NCI-H1694 (cell line): ENCODE measurements around the gene LMCD1.

Experiments
- DNase-seq: peaks from one replicate; lab custom pipeline; 2025; lab: John Stamatoyannopoulos, UW

The LMCD1 gene

DNA sequence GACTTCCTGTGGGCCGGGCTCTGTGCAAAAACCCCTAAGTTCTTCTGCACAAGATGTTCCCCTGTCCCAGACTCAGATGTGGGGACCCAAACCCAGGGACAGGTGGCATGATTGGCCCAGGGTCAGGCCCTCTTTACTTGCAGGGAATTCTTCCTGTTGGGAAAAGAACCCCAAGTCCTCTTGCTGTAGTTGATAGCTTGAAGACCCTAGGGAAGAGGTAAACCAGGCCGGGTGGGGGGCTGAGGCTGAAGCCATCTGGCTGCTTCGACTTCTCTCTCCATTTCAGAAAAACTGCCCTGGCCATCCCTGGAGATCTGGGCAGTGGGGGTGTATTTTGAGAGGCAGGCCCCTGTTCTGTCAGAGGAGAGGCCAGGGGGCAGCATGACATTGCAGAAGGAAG is 119.5 kb downstream of the LMCD1 start:
- no peak for DNase-seq

DNA sequence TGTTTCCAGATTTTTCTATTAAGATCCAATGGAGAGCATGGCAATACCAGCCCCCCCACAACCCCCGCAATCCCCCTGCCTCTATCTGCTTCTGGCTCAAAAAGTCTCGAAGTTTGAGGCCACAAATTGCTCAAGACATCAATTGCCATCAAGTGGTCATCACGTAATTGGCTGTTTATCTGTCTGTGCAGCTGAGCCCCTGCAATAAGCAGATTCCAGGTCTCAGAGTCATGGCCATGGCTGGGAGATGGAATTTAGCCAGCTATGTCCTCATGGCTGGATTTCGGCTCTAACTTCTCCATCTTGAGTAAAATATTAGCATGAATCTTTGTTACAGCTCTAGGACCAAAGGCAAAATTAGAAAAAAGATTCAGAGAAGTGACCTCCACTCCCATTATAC is 120.2 kb downstream of the LMCD1 start:
- no peak for DNase-seq

DNA sequence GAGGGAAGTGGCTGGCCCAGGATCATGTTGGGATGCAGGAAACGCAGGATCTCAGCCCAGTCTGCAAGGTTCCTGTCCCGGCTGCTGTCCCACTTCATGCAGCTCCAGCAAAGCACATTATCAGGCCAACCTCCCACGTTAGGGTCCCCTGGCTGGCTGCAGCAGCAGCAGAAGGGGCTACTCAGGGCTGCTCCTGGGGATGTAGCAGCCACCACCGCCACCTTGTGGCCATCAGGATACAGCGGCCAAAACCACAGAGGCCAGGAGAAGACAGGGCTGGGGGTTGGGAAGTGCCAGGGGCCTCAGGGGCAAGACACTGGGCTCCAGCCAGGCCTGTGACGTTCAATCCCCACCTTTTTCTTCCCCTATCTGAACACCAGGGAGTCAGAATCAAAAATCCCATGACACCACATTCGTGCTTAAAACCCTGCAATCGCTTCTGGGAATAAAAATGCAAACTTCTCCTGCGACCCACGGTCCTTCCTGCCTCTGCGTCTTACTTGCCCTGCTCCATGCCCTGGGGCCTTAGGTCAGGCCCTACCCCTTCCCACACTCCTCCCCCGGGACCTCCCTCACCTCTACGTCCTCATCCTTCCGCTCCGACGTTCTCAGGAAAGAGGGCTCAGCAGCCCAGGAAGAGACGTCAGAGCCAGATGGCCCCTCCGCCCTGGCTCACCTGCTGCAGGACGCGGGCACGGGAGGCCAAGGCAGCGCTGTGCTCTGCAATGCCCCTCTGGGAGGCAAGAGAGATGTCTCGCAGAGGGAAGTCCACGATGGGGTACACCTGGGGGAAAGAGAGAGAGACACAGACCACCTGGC is 121.5 kb downstream of the LMCD1 start:
- no peak for DNase-seq

DNA sequence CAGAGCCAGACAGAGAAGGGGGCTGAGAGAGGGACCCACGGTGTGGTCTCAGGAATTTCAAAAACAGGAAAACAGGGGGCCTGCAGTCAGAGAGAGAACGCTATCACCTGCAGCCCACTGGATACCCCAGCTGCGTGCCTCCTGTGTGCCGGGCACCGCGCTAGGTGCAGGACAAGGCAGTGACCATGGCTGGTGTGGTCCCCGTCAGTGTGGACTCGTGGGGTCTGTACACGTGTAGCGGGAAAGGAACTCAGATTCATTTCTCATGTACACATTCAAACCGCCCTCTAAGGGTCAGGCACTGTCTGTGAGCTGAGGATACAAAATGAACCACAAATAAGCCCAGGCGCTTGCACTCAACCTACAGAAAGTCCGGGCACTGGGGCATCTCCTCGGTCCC is 122.1 kb downstream of the LMCD1 start:
- DNase-seq, result no peak
